GM06990 (cell line): ENCODE results near the gene MSH3.
A peak's percentile ranks its signal among the peaks of the same experiment; 100 is the strongest.
"Not testable (repeated sequence)": the region's sequence is repeated elsewhere in the genome, so short reads cannot be mapped to it uniquely, and the experiment has no call there.

Experiments used
- DNase-seq: peaks from one replicate; pipeline ENCODE4 v3.0.0-alpha.2; 2011; ENCODE audit not compliant: insufficient read length; ENCODE audit errors: extremely low read depth
- H3K27me3 ChIP-seq: replicated peaks from 2 replicates; pipeline ENCODE4 v1.6.0; 2011; ENCODE audit warnings: low read length; ENCODE audit not compliant: control insufficient read depth, insufficient read depth
- H3K36me3 ChIP-seq: 2 replicates; pipeline ENCODE4 v1.5.1; 2011; ENCODE audit warnings: low read length; ENCODE audit not compliant: control insufficient read depth, insufficient read depth
- H3K4me3 ChIP-seq: replicated peaks from 2 replicates; pipeline ENCODE4 v1.5.1; 2011; ENCODE audit warnings: low read depth, mild to moderate bottlenecking, control low read depth, low read length
- CTCF ChIP-seq: IDR thresholded peaks from 2 replicates; pipeline ENCODE4 v1.5.1; 2011; ENCODE audit warnings: low read length, control low read depth, mild to moderate bottlenecking, inconsistent platforms; ENCODE audit not compliant: insufficient read depth, poor library complexity, severe bottlenecking

MSH3 gene

GRCh38 chr5:80784451-80784850 lies 130.0 kb downstream of the MSH3 start:
- Histone ChIP-seq H3K27me3 (no peaks in the 10 kb centered on the region), H3K36me3 (no peaks in the 10 kb centered on the region; the same call in 1 of the 2 replicates), H3K4me3 (no peak overlapping the region)
- no peak for DNase-seq
- no peak for TF ChIP-seq CTCF

- H3K27me3 ChIP-seq, H3K4me3 ChIP-seq, DNase-seq, H3K36me3 ChIP-seq: not testable (repeated sequence)
Measured at GRCh38 chr5:80789319-80790016, 135.0 kb downstream of the MSH3 start.

- DNase-seq: no peak
- Histone ChIP-seq H3K27me3 (no peaks in the 10 kb centered on the region), H3K4me3 (no peak overlapping the region), H3K36me3 (peaks cover 5% of the 10 kb centered on the region)
- TF ChIP-seq CTCF: no peak
Measured at GRCh38 chr5:80790698-80791097, 136.2 kb downstream of the MSH3 start.

GRCh38 chr5:80793354-80793753 lies 138.9 kb downstream of the MSH3 start:
- no peak for TF ChIP-seq CTCF
- Histone ChIP-seq H3K4me3 (no peak overlapping the region), H3K27me3 (no peaks in the 10 kb centered on the region), H3K36me3 (peaks cover 5% of the 10 kb centered on the region)
- no peak for DNase-seq

GRCh38 chr5:80796846-80797245 lies 142.4 kb downstream of the MSH3 start:
- no peak for TF ChIP-seq CTCF
- Histone ChIP-seq H3K36me3 (peaks cover 5% of the 10 kb centered on the region), H3K27me3 (no peaks in the 10 kb centered on the region), H3K4me3 (no peak overlapping the region)
- DNase-seq: no peak

GRCh38 chr5:80797428-80798024 lies 143.1 kb downstream of the MSH3 start:
- Histone ChIP-seq H3K36me3 (peaks cover 5% of the 10 kb centered on the region), H3K27me3 (no peaks in the 10 kb centered on the region), H3K4me3 (no peak overlapping the region)
- no peak for TF ChIP-seq CTCF
- DNase-seq: peak; percentile 18
